NCI-H128 (cell line): ENCODE measurements around the gene IDI2.
A peak's percentile ranks its signal among the peaks of the same experiment; 100 is the strongest.
"Not testable (repeated sequence)": the region's sequence is repeated elsewhere in the genome, so short reads cannot be mapped to it uniquely, and the experiment has no call there.

ENCODE experiments used
- DNase-seq: peaks from one replicate; lab custom pipeline; 2025; ENCODE audit not compliant: unreplicated experiment; lab: John Stamatoyannopoulos, UW

The IDI2 gene

DNA sequence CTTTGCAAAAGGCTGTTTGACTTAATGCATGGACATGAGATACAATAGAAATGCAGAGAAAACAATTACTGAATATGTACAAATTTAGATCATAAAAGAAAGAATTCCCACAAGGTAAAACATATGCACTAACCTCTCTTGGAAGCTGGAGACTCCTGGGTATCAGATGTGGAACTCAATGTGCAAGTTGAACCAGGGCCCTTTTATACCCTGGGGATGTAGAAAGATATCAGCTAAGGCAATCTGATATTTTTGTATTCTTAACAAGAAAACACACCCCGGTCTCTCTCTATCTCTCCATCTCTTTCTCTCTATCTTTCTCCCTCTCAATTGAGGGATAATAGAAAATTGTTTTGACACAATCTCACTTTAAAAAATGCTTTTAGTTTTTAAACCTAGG lies at the start of gene IDI2:
Gene IDI2, minus strand, starts transcription at position 177 of the 400 bp plus-strand sequence. CDS start 1,136 bp downstream, outside the sequence.
- DNase-seq, result no peak

DNA sequence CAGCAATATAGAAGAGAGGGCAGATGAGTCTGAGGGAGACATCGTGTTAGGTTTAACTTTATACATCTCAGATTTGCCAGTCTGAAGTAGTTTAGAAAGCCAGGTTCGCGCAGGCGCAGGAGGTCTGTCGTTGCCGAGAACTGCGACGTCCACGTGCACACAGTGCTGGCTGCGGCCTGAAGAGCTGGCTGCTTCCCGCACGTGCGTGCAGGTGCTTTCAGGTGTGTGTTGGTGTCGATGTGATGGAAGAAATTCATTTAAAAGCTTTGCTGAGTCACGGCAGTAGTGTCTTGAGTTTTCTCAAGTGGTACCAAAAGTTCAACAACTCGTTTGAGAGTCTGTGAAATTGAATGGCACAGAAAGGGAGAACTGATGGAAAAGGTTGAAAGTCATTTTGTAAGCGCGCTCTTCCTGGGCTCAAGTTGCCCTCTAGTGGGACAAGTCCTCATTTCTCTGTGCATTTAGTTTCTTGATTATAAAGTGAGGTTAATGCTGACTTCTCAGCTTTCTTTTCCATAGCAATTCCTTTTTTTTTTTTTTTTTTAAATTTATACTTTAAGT lies 49.2 kb upstream of the IDI2 start:
- no peak for DNase-seq

DNA sequence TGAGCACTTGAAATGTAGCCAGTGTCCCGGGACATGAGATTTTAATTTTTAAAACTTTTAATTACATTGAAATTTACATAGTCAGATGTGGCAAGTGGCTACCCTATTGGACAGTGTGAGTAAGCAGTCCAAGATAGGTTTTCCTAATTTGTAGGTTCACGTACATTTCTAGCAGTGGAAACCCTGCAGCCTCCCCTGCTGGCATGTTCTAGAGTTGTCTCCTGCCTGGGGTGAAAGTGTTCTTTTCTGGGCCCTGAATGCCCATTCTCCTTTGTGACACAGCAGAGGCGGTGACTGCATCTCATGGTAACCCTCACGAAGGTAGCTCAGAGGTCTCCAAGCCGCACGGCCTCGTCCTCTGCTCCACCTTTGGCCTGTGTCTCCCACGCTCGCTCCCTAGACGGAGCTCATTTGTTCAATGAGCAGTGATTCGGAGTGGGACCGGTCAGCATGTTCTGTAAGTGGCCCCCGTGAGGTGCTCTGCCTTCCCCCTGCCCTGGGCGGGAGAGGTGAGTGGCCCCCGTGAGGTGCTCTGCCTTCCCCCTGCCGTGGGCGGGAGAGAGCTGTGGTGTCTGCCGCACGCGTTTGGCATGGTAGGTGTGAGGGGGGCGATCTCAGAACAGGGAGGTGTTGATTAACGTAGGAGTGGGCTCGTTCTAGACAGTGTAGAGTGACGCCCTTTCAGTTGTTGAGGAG lies 48.5 kb upstream of the IDI2 start:
- no peak for DNase-seq

DNA sequence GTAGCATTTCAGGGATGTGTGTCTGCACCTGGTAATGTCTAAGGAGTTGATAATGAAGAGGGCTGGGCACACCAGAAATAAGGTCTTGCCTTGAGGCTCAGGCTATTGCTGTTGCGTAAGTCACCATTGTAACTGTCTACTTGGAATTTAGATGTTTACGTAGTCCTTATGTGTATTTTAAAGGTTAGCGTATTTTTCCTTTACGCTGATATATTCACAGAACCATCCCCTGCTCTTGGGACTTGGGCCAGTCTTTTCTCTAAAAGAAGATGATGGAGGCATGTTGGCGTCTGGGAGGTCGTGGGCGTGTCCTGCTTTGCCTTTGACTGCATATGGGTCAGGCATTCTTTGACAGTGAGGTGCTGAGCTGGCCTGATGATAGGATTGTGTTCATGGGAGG lies 45.3 kb upstream of the IDI2 start:
- no peak for DNase-seq

DNA sequence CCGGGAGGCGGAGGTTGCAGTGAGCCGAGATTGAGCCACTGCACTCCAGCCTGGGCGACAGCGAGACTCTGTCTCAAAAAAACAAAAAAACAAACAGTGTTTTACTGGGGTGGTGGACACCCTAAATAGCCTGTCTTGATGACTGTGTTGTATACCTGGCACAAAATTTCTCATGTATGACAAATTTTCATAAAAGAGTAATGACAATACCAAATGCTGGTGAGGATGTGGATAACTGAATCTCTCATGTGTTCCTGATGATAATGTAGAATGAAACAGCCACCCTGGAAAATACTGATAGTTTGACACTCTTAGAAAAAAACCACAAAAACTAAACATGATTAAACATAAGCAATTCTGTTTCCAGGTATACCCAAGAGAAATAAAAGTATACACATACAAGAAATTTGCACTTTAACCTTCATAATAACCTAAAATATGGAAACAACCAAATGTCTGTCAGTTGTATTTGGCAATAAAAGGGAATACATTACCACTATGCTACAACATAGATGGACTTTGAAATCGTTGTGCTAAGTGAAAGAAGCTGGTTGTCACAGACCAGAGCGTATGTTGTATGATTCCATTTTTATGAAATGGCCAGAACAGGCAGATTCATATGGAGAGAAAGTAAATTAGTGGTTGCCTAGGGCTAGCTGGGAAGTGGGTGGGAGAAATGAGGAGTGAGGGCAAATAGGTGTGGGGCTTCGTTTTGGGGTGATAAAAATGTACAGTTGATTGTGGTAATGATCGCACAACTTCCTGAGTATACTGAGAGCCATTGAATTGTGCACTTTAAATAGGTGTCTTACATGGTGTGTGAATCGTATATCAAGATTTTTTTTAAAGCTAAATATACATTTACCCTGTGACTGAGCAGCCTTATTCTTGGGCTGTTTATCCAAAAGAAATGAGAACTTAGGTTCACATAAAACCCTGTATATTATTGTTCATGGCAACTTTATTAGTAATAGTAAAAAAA lies 43.0 kb upstream of the IDI2 start:
- no peak for DNase-seq

DNA sequence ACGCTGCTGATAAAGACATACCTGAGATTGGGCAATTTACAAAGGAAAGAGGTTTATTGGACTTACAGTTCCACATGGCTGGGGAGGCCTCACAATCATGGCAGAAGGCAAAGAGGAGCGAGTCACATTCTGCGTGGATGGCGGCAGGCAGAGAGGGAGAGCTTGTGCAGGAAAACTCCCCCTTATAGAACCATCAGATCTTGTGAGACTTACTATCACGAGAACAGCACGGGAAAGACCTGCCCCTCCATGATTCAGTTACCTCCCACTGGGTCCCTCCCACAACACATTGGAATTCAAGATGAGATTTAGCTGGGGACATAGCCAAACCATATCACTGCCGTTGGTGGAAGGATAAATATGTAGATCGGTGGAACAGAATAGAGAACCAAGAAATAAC lies 41.1 kb upstream of the IDI2 start:
- DNase-seq, result not testable (repeated sequence)

DNA sequence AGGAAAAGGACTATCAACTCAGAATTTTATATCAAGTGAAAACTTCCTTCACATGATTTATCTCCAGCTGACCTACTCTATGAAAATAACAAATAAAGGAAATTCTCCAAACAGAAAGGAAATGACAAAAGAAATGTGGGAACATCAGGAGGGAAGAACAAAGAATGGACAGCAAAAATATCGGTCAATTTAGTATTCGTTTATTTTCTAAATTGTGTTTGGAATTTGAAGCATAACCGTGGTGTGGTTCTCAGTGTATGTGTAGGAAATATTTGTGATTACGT lies 39.2 kb upstream of the IDI2 start:
- DNase-seq, result no peak

DNA sequence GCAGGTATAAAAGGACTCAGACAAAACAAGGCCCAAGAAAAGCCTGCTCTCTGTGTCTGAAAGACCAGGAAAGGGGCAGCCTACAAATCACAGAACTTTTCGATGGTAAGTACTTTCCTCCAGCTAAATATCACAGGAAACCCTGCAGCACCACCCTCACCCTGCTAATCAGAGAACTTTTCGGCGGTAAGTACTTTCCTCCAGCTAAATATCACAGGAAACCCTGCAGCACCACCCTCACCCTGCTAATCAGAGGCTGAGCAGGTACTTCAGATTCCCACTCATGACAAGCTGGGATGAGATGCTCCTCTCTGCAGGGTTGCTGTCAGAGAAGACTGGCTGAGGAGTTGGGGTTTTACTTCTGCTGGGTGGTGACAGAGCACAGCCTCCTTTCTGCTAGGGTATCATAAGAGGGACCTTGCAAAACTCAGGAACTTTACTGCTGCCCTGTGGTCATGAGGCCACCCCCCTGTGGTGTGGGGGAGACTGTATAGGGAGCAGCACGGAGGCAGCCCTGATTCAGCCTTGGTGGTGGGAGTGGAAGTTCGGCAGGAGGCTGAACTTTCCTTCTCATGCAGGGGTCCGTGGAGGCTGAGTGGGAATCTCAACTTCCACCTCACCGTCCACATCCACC lies 37.7 kb upstream of the IDI2 start:
- no peak for DNase-seq

DNA sequence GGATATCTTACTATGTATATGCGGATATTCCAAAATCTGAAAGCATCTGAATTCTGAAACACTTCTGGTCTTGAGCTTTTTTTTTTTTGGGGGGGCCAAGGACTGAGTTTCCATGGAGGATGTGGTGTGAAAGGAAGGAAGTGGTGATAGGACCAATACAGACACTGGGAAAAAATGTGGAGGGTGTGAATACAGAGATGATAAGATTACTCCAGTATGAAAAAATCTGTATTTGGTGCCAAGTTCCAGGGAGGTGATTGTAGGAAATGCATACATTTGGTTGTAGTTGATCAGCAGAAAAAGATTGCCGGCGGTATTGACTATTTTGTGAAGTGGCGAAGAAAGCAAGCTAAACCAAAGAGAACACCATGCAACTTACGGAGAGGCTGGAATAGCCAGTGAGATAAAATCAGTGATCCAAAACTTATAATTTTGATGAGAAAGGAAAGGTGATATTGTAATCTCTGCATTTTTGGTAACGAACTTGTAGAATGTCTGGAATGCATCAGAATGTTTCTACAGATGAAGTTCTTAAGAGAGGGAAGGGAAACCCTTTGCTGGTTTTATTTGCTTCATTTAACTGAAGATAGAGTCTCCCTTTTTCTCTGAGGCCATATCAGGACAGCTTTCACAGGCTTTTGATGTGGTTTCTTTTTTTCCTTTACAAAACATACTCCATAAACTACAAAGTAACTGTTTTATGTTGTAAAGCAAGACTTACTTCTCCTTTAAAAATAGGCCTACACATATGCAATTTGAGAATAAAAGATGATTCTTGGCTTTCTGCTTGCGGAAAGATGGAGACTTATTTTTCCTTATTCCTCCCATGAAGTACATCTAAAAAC lies 36.5 kb upstream of the IDI2 start:
- DNase-seq, result no peak

DNA sequence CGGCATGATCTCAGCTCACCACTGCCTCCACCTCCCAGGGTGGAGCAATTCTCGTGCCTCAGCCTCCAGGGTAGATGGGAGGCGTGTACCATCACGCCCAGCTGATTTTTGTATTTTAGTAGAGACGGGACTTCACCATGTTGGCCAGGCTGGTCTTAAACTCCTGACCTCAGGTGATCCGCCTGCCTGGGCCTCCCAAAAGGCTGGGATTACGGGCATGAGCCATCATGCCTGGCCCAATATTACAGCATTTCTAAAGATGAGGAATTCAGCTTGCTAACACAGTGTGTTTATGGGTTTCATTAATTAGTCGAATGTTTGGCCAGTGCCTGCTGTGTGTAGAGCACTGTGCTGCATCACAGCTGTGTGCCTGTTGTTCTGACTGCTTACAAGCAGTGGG lies 34.2 kb upstream of the IDI2 start:
- no peak for DNase-seq

DNA sequence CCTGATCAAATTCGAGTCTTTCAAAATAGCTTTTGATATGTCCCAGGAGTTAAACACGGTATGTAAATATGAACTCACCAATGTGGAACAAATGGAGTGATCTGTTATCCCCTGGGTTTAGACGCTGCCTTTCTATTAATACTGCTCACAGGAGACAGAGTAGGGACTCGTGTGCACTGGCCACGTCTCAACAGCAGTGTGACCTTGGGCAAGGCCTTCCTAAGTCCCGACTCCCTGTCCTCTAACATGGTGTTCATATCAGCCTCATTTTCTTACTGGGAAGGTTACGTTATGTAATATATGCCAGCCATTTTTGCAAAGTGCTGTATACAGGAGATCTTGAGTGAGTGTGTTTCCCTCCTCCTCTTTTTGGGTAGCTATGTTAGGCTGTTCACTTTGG lies 32.4 kb upstream of the IDI2 start:
- DNase-seq, result no peak

DNA sequence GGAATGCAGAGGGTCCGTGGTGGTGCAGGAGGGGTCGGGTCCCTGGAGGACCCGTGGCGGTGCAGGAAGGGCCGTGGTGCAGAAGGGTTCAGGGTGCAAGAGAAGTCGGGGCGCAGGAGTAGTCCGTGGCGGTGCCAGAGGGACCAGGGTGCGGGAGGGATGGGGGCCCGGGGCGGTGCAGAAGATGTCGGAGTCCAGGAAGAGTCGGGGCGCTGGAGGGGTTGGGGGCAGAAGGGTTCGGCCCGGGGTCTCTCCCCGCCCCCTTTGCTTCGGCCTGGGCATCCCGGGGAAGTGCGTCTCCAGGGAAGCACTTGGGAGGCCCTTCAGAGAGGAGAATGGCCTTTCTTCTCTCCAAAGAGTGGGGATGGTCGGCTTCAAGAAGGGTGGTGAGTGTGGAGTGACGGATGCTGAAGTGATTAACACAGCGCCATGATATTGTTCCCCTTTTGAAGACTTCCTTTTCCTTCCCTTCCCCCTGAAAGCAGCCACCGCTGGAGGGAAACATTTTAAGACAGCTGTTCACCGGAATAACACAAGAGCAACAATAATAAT lies 31.5 kb upstream of the IDI2 start:
- no peak for DNase-seq

DNA sequence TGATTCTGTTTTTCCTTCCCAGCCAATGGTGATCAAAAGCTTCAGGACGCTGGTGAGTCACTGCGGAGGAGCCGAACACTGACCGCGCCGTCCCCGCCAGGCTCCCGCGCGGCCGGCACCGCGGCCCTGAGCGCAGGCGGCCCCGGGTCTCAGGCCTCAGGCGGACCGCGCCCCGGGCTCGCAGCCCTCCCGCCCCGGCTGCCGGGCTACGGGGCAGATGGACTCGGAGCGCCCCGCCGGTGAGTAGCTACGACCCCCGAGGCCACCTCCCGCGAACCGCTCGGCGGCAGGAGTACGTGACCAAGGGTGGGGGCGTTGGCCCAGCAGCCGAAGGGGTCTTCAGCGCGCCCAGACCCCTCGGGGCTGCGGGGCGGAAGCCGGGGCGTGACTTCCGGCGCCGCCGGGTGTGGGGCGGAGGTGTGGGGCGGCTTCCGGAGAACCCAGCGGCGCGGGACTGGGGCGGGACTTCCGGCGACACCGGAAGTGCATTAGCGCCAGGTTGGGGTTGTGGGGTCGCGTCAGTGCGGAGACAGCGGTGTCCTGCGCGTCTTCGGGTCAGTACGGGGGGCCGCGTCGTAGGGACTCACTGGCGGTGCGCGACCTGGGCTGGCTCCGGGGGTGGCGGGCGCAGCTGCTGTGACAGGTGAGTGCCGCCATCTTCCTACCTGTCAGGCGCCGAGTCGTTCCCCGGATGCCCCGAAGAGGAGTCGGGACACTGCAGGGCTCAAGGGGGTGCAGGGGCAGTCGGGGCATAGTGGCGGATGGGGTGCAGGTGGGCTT lies 30.9 kb upstream of the IDI2 start, which contains the start of gene WDR37:
Gene WDR37, plus strand, starts transcription at position 60 of the 780 bp plus-strand sequence. CDS start 15,771 bp downstream, outside the sequence.
- peak; percentile 23 for DNase-seq

DNA sequence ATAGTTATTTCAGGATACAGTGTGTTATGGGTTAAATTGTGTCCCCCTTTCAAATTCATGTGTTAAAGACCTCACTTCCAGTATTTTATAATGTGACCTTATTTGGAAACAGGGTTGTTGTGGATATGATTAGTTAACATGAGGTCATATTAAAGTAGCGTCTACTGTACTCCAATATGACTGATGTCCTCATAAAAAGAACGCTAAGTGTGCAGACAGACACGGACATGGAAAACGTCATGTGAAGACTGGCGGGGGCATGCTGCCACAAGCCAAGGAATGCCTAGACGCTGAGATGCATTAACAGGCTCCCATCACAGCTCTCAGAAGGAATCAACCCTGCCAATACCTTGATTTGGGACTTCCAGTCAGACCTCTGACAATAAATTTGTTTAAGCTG lies 29.0 kb upstream of the IDI2 start:
- DNase-seq, result no peak

DNA sequence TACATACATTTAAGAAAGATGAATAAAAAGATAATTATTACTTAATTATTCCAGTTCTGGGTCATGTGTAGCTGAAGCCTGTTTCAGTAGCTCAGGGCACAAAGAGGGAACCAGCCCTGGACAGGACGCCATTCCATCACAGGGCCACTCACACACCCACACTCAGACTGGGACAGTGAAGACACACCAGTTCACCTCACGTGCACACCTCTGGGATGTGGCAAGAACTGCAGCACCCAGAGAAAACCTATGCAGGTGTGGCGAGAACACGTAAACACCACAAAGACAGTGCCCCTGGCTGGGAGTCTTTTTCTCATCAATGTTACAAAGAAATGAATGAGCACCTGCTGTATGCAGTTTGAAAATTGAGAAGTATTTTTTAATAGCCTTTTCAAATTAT lies 24.9 kb upstream of the IDI2 start:
- DNase-seq, result no peak

DNA sequence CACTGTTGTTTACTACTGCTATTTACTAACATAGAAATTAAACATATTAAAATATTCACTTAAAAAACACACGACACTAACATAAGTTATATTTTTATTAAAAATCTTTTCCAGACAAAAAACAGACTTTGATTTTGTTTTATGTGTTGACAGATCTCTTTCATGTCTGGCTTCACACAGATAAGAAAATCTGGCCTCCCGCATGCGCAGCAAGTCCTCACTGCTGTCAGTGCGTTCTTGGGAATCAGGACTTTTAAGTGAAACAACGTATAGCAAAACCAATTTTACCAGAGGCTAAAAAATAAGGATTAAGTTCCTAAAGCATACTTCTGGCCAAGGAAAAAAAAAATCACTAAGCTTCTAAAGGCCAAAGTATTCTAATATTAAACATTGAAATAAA lies 24.5 kb upstream of the IDI2 start:
- DNase-seq, result no peak

DNA sequence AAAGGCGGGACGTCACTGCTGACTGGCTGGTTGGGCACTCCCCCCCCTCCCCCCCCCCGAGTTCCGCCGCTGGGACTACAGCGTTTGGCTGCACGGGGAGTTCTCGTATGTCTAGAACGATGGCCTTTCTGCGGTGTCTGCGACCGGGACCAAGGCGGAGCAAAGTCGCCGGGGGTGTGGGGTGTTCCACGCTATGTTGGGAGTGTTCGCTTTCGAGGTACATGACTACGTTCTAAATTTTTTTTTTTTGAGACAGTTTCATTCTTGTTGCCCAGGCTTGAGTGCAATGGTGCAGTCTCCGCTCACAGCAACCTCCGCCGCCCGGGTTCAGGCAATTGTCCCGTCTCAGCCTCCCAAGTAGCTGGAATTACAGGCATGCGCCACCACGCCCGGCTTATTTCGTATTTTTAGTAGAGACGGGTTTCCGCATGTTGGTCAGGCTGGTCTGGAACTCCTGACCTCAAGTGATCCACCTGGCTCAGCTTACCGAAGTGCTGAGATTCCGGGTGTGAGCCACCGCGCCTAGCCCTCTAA lies 23.8 kb upstream of the IDI2 start:
- DNase-seq, result no peak

DNA sequence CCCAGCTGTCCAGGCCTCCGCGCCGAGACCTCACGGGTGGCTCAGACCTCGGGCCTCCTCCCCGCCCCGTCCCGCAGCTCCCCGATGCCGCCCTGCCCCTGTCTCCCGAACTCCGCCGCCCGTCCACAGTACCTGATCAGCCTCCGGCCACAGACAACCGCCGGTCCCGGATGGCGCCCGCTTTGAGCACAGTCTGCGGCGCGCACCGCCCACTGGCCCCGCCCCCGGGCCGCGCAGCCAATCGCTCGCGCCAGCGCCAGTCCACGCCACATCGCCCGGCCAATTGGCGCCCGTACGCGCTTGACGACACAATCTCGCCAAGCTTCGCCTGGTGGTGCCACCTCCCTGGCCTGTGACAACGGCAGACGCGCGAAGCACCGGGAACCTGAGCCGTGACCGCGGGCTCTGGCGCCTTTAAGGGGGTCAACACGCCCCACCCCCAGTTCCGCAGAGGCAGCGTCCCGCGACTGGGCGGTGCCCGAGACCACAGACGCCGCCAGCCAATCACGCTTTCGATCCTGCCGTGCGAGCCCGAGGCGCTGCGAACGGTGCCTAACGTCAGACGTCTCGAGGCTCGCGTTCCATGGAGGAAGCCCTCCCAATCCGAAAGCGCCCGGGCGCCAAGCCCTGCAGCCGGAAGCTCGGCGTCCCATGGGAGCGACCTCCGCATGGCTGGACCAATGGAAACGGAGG lies 23.2 kb upstream of the IDI2 start, which contains the start of gene IDI1:
Gene IDI1, minus strand, starts transcription at position 388 of the 693 bp plus-strand sequence. Its CDS starts 116 bp downstream, at position 272.
- DNase-seq, result peak; percentile 92

DNA sequence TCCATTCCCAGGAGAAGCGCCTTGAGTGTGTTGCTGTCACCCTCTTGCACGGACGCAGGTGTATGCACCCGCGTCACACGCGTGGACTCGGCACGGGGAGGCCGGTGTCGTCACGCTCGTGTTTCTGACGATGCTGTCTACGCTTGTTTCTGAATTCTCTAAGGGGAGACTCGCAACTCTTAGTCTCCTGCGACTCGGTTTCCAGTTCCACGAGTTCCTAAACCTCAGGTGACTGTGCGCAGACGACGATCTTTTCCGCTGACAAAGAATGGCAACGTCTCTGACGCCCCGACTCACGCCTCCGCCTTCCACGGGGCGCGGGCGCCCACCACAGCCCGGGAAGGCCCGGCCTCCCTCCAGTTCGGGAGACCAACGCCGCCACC lies 22.7 kb upstream of the IDI2 start:
- DNase-seq, result no peak
